Mesendoderm (in vitro differentiated cells): ENCODE data around the gene SLC10A7.
A peak's percentile ranks its signal among the peaks of the same experiment; 100 is the strongest.

Experiments
- DNase-seq: peaks from one replicate; pipeline ENCODE4 v3.0.0; 2013
- H2AK5ac ChIP-seq: 2 replicates; pipeline ENCODE4 v1.6.1; 2013; ENCODE audit warnings: low read length, inconsistent platforms
- H2BK120ac ChIP-seq: 2 replicates; pipeline ENCODE4 v1.6.1; 2013; ENCODE audit warnings: low read depth, mild to moderate bottlenecking, low read length, moderate library complexity, mixed read lengths
- H2BK15ac ChIP-seq: replicated peaks from 2 replicates; pipeline ENCODE4 v1.6.1; 2013; ENCODE audit warnings: low read depth, mild to moderate bottlenecking, moderate library complexity
- H2BK5ac ChIP-seq: 2 replicates; pipeline ENCODE4 v1.6.1; 2013; ENCODE audit warnings: low read length, inconsistent platforms
- H3K18ac ChIP-seq: 2 replicates; pipeline ENCODE4 v1.6.1; 2013; ENCODE audit warnings: mild to moderate bottlenecking, low read length, mixed read lengths
- H3K23ac ChIP-seq: one replicate; pipeline ENCODE4 v1.6.1; 2013; ENCODE audit warnings: low read length
- H3K27ac ChIP-seq: 2 replicates; pipeline ENCODE4 v1.5.1; 2013; ENCODE audit warnings: low read depth, mild to moderate bottlenecking, inconsistent platforms, low read length, moderate library complexity
- H3K27me3 ChIP-seq: 2 replicates; pipeline ENCODE4 v1.6.1; 2013; ENCODE audit warnings: low read length, control low read depth, mild to moderate bottlenecking, inconsistent platforms; ENCODE audit not compliant: insufficient read depth, poor library complexity
- H3K36me3 ChIP-seq: 2 replicates; pipeline ENCODE4 v1.6.1; 2013; ENCODE audit warnings: low read length, inconsistent platforms; ENCODE audit not compliant: control insufficient read depth, insufficient read depth
- H3K4ac ChIP-seq: one replicate; pipeline ENCODE4 v1.6.1; 2013; ENCODE audit warnings: low read depth, mild to moderate bottlenecking, low read length, moderate library complexity
- H3K4me1 ChIP-seq: 2 replicates; pipeline ENCODE4 v1.6.1; 2013; ENCODE audit warnings: low read depth, low read length, inconsistent platforms; ENCODE audit not compliant: control insufficient read depth
- H3K4me2 ChIP-seq: 2 replicates; pipeline ENCODE4 v1.6.1; 2013; ENCODE audit warnings: low read length
- H3K4me3 ChIP-seq: 2 replicates; pipeline ENCODE4 v1.5.1; 2013; ENCODE audit warnings: mild to moderate bottlenecking, low read length
- H3K56ac ChIP-seq: one replicate; pipeline ENCODE4 v1.6.1; 2013; ENCODE audit warnings: low read length
- H3K79me1 ChIP-seq: 2 replicates; pipeline ENCODE4 v1.6.1; 2013; ENCODE audit warnings: low read length, inconsistent platforms
- H3K79me2 ChIP-seq: 2 replicates; pipeline ENCODE4 v1.6.1; 2013; ENCODE audit warnings: mild to moderate bottlenecking, low read length; ENCODE audit not compliant: control insufficient read depth, insufficient read depth
- H3K9ac ChIP-seq: 2 replicates; pipeline ENCODE4 v1.6.1; 2013; ENCODE audit warnings: low read length, inconsistent platforms
- H4K5ac ChIP-seq: one replicate; pipeline ENCODE4 v1.6.1; 2013; ENCODE audit warnings: low read length
- H4K8ac ChIP-seq: one replicate; pipeline ENCODE4 v1.6.1; 2013; ENCODE audit warnings: low read depth, mild to moderate bottlenecking, control low read depth, low read length, moderate library complexity
- WGBS: extraction: QIAGEN DNeasy Blood & Tissue Kit; methylation state at CpG from one replicate; pipeline ENCODE4 v1.1.7; 2013; ENCODE audit warnings: low lambda C conversion rate, missing lambda C conversion rate; ENCODE audit not compliant: insufficient coverage; ENCODE audit errors: extremely low coverage; 5-methylcytosine and 5-hydroxymethylcytosine counted together

The SLC10A7 gene

GRCh38 chr4:146243883-146244277, 277.9 kb downstream of the SLC10A7 start:
- H3K23ac ChIP-seq: no peak overlapping the region
- H3K4me1 ChIP-seq: no peaks in the 10 kb centered on the region
- no CpG with 5 or more reads among the region's 17 CpGs for WGBS
- H3K56ac ChIP-seq: no peak overlapping the region
- H3K9ac ChIP-seq: no peak overlapping the region
- no peak overlapping the region for H3K4me2 ChIP-seq
- no peak overlapping the region for H2BK5ac ChIP-seq
- no peak overlapping the region for H4K5ac ChIP-seq
- H3K4me3 ChIP-seq: no peak overlapping the region
- no peak overlapping the region for H2AK5ac ChIP-seq
- no peak overlapping the region for H3K4ac ChIP-seq
- H3K27me3 ChIP-seq: no peaks in the 10 kb centered on the region
- H3K36me3 ChIP-seq: no peaks in the 10 kb centered on the region
- no peaks in the 10 kb centered on the region for H3K79me2 ChIP-seq
- H2BK15ac ChIP-seq: no peak overlapping the region
- no peak overlapping the region for H2BK120ac ChIP-seq
- H4K8ac ChIP-seq: no peak overlapping the region
- no peak for DNase-seq
- no peak overlapping the region for H3K18ac ChIP-seq
- no peaks in the 10 kb centered on the region for H3K79me1 ChIP-seq
- no peak overlapping the region for H3K27ac ChIP-seq

GRCh38 chr4:146243141-146243882, 278.4 kb downstream of the SLC10A7 start:
- H3K56ac ChIP-seq: no peak overlapping the region
- H3K4ac ChIP-seq: no peak overlapping the region
- DNase-seq: peak; percentile 58
- no peaks in the 10 kb centered on the region for H3K4me1 ChIP-seq
- no CpG with 5 or more reads among the region's 24 CpGs for WGBS
- H4K8ac ChIP-seq: no peak overlapping the region
- H2BK120ac ChIP-seq: no peak overlapping the region
- no peak overlapping the region for H3K18ac ChIP-seq
- no peak overlapping the region for H3K27ac ChIP-seq
- no peak overlapping the region for H3K4me3 ChIP-seq
- H4K5ac ChIP-seq: no peak overlapping the region
- no peak overlapping the region for H2BK5ac ChIP-seq
- H3K36me3 ChIP-seq: no peaks in the 10 kb centered on the region
- H2AK5ac ChIP-seq: no peak overlapping the region
- H3K9ac ChIP-seq: no peak overlapping the region
- no peak overlapping the region for H2BK15ac ChIP-seq
- H3K27me3 ChIP-seq: no peaks in the 10 kb centered on the region
- H3K79me2 ChIP-seq: no peaks in the 10 kb centered on the region
- no peak overlapping the region for H3K23ac ChIP-seq
- H3K4me2 ChIP-seq: no peak overlapping the region
- no peaks in the 10 kb centered on the region for H3K79me1 ChIP-seq

GRCh38 chr4:146238107-146238506, 283.6 kb downstream of the SLC10A7 start:
- no peaks in the 10 kb centered on the region for H3K4me1 ChIP-seq
- H4K5ac ChIP-seq: no peak overlapping the region
- no peaks in the 10 kb centered on the region for H3K79me1 ChIP-seq
- H2AK5ac ChIP-seq: no peak overlapping the region
- H3K79me2 ChIP-seq: no peaks in the 10 kb centered on the region
- WGBS: no CpG with 5 or more reads among the region's 3 CpGs
- H2BK15ac ChIP-seq: no peak overlapping the region
- H3K23ac ChIP-seq: no peak overlapping the region
- no peaks in the 10 kb centered on the region for H3K36me3 ChIP-seq
- no peak overlapping the region for H3K56ac ChIP-seq
- H4K8ac ChIP-seq: no peak overlapping the region
- DNase-seq: no peak
- no peak overlapping the region for H2BK5ac ChIP-seq
- no peak overlapping the region for H3K4ac ChIP-seq
- H3K27ac ChIP-seq: no peak overlapping the region
- H2BK120ac ChIP-seq: no peak overlapping the region
- H3K18ac ChIP-seq: no peak overlapping the region
- no peak overlapping the region for H3K9ac ChIP-seq
- H3K27me3 ChIP-seq: no peaks in the 10 kb centered on the region
- H3K4me3 ChIP-seq: no peak overlapping the region
- H3K4me2 ChIP-seq: no peak overlapping the region

GRCh38 chr4:146237092-146237491, 284.6 kb downstream of the SLC10A7 start:
- Histone ChIP-seq H3K9ac (no peak overlapping the region), H3K79me2 (no peaks in the 10 kb centered on the region), H3K56ac (no peak overlapping the region), H2BK120ac (no peak overlapping the region), H3K4me1 (no peaks in the 10 kb centered on the region), H3K27me3 (no peaks in the 10 kb centered on the region), H2BK5ac (no peak overlapping the region), H3K79me1 (no peaks in the 10 kb centered on the region), H3K27ac (no peak overlapping the region), H2AK5ac (no peak overlapping the region), H3K4ac (no peak overlapping the region), H4K5ac (no peak overlapping the region), H3K36me3 (no peaks in the 10 kb centered on the region), H3K23ac (no peak overlapping the region), H3K18ac (no peak overlapping the region), H2BK15ac (no peak overlapping the region), H4K8ac (no peak overlapping the region), H3K4me2 (no peak overlapping the region), H3K4me3 (no peak overlapping the region)
- DNase-seq: no peak
- WGBS: no CpG with 5 or more reads among the region's 6 CpGs

- no peak overlapping the region for H3K56ac ChIP-seq
- H3K79me2 ChIP-seq: no peaks in the 10 kb centered on the region
- DNase-seq: no peak
- no peak overlapping the region for H2BK120ac ChIP-seq
- H3K36me3 ChIP-seq: no peaks in the 10 kb centered on the region
- H3K27me3 ChIP-seq: no peaks in the 10 kb centered on the region
- no CpG with 5 or more reads among the region's 5 CpGs for WGBS
- H2AK5ac ChIP-seq: no peak overlapping the region
- no peak overlapping the region for H3K4me3 ChIP-seq
- no peak overlapping the region for H2BK5ac ChIP-seq
- H3K4me2 ChIP-seq: no peak overlapping the region
- no peaks in the 10 kb centered on the region for H3K4me1 ChIP-seq
- no peak overlapping the region for H3K18ac ChIP-seq
- H3K27ac ChIP-seq: no peak overlapping the region
- no peak overlapping the region for H4K8ac ChIP-seq
- H4K5ac ChIP-seq: no peak overlapping the region
- no peak overlapping the region for H3K23ac ChIP-seq
- no peak overlapping the region for H3K4ac ChIP-seq
- no peak overlapping the region for H3K9ac ChIP-seq
- H2BK15ac ChIP-seq: no peak overlapping the region
- H3K79me1 ChIP-seq: no peaks in the 10 kb centered on the region
These were observed 285.5 kb downstream of the SLC10A7 start for GRCh38 chr4:146236216-146236615.

- no peak overlapping the region for H3K56ac ChIP-seq
- H4K8ac ChIP-seq: no peak overlapping the region
- no peaks in the 10 kb centered on the region for H3K27me3 ChIP-seq
- WGBS: no CpG with 5 or more reads among the region's 8 CpGs
- no peak overlapping the region for H2BK120ac ChIP-seq
- no peak overlapping the region for H3K4me3 ChIP-seq
- no peak overlapping the region for H3K23ac ChIP-seq
- no peak overlapping the region for H3K4me2 ChIP-seq
- no peak overlapping the region for H2BK15ac ChIP-seq
- H4K5ac ChIP-seq: no peak overlapping the region
- no peak overlapping the region for H3K27ac ChIP-seq
- H3K4me1 ChIP-seq: no peaks in the 10 kb centered on the region
- DNase-seq: no peak
- no peaks in the 10 kb centered on the region for H3K79me1 ChIP-seq
- H2BK5ac ChIP-seq: no peak overlapping the region
- no peak overlapping the region for H3K4ac ChIP-seq
- no peak overlapping the region for H2AK5ac ChIP-seq
- no peak overlapping the region for H3K18ac ChIP-seq
- no peaks in the 10 kb centered on the region for H3K36me3 ChIP-seq
- no peaks in the 10 kb centered on the region for H3K79me2 ChIP-seq
- no peak overlapping the region for H3K9ac ChIP-seq
These were observed 286.0 kb downstream of the SLC10A7 start for GRCh38 chr4:146235654-146236177.
